CD8-positive, alpha-beta memory T cell (primary cell): ENCODE results near the gene ZBTB21. TPM values are rescaled to one million over a fixed set of nuclear protein-coding genes. Genes with fewer than 3 reads are reported as not detected.
A peak's percentile ranks its signal among the peaks of the same experiment; 100 is the strongest.

Experiments
- CTCF ChIA-PET: fragments of 350-600 bp; sonication (Branson Sonifier 250); formaldehyde crosslinking; loops from one replicate; lab custom pipeline; 2021; ENCODE audit warnings: antibody characterized with exemption; lab: Charles Lee
- POLR2A ChIA-PET: fragments of 350-600 bp; sonication (Branson Sonifier 250); formaldehyde crosslinking; loops from one replicate; lab custom pipeline; 2021; ENCODE audit warnings: antibody characterized with exemption; lab: Charles Lee
- DNase-seq, 5 donors: peaks; one replicate each; pipeline versions ENCODE4 v3.0.0 to v3.0.0-alpha.2; 2020 to 2022; ENCODE audit warnings: mixed read lengths in 1 of 5
- H3K27ac ChIP-seq: one replicate; pipeline ENCODE4 v1.7.0; 2013; ENCODE audit warnings: low read depth, mild to moderate bottlenecking, low read length, moderate library complexity
- H3K27me3 ChIP-seq: 2 replicates; pipeline ENCODE4 v1.7.0; 2013; ENCODE audit warnings: low read length, mild to moderate bottlenecking; ENCODE audit not compliant: insufficient read depth, poor library complexity, severe bottlenecking
- H3K36me3 ChIP-seq: 2 replicates; pipeline ENCODE4 v1.7.0; 2013; ENCODE audit warnings: mild to moderate bottlenecking, low read length, moderate library complexity; ENCODE audit not compliant: insufficient read depth
- H3K4me1 ChIP-seq: 2 replicates; pipeline ENCODE4 v1.7.0; 2013; ENCODE audit warnings: mild to moderate bottlenecking, low read length, moderate library complexity; ENCODE audit not compliant: insufficient read depth
- H3K4me3 ChIP-seq: 2 replicates; pipeline ENCODE4 v1.7.0; 2013; ENCODE audit warnings: mild to moderate bottlenecking, low read length
- H3K9me3 ChIP-seq: 2 replicates; pipeline ENCODE4 v1.7.0; 2013; ENCODE audit warnings: mild to moderate bottlenecking, low read length
- H3K27ac Mint-ChIP-seq, 8 donors: one replicate each; pipeline ENCODE4 v1.8.0; 2020 to 2021; ENCODE audit warnings: mixed read lengths in 8 of 8, mild to moderate bottlenecking in 6 of 8, inconsistent platforms in 3 of 8, moderate library complexity in 3 of 8
- H3K27me3 Mint-ChIP-seq, 2 donors: one replicate each; pipeline ENCODE4 v1.8.0; 2020 to 2021; ENCODE audit warnings: mixed read lengths in 2 of 2, mild to moderate bottlenecking in 1 of 2, moderate library complexity in 1 of 2
- H3K36me3 Mint-ChIP-seq, 3 donors: one replicate each; pipeline ENCODE4 v1.8.0; 2020 to 2021; ENCODE audit warnings: mixed read lengths in 3 of 3, inconsistent platforms in 1 of 3, mild to moderate bottlenecking in 1 of 3
- H3K4me1 Mint-ChIP-seq, 3 donors: one replicate each; pipeline ENCODE4 v1.8.0; 2020 to 2021; ENCODE audit warnings: mixed read lengths in 3 of 3, inconsistent platforms in 1 of 3, mild to moderate bottlenecking in 1 of 3
- H3K4me3 Mint-ChIP-seq, 7 donors: one replicate each; pipeline ENCODE4 v1.8.0; 2020 to 2021; ENCODE audit warnings: mixed read lengths in 7 of 7, mild to moderate bottlenecking in 6 of 7, moderate library complexity in 4 of 7, inconsistent platforms in 2 of 7
- H3K9me3 Mint-ChIP-seq, 5 donors: one replicate each; pipeline ENCODE4 v1.8.0; 2020 to 2022; ENCODE audit warnings: mixed read lengths in 5 of 5, mild to moderate bottlenecking in 3 of 5, moderate library complexity in 2 of 5, inconsistent platforms in 1 of 5
- polyA plus RNA-seq: library from polyadenylated mRNA; unstranded; fragments of 300-500 nt; fragmentation: Illumina TruSeq; gene quantifications from one replicate; pipeline ENCODE4 v1.2.3, GENCODE V29; 2021
- total RNA-seq, 2 experiments: library from RNA; stranded (reverse); gene quantifications; one replicate each; pipeline ENCODE4 v1.2.3, GENCODE V29; 2021

The ZBTB21 gene
- total and polyA plus RNA-seq, 3 experiments from 2014 or later: 5.9 to 43.6 (median 39.0) TPM

GRCh38 chr21:42022906-42023305, 12.7 kb upstream of the ZBTB21 start:
- Mint-ChIP-seq H3K27me3 (peaks cover 7 to 14% of the 10 kb centered on the region in 2 donors), H3K4me1 (no peaks in the 10 kb centered on the region), H3K9me3 (no peaks in the 10 kb centered on the region), H3K4me3 (no peak overlapping the region), H3K36me3 (peaks cover 0 to 3% (median 0%) of the 10 kb centered on the region in 3 donors), H3K27ac (no peak overlapping the region)
- Histone ChIP-seq H3K9me3 (no peaks in the 10 kb centered on the region), H3K36me3 (no peaks in the 10 kb centered on the region), H3K27me3 (no peaks in the 10 kb centered on the region), H3K4me1 (no peaks in the 10 kb centered on the region), H3K27ac (no peak overlapping the region), H3K4me3 (no peak overlapping the region)
- ChIA-PET POLR2A (no interaction called here), CTCF (no interaction called here)
- DNase-seq: no peak

DNA sequence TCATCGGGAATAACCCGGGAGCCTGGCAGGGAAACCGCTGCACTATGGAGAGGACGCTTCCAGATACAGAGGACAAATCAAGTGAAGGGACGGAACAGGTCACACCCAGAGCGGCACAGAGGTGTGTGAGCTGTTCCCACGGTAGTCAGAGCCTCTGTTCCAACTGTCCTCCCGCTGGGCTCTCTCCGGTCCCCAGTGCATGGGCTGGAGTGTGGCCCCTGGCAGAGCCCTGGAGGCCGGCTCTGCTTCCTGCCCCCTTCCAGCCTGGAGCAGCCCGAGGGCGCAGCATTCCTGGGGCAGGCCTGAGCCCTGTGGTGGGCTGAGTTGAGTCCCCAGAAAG, 11.9 kb upstream of the ZBTB21 start:
- no peaks in the 10 kb centered on the region for H3K4me1 ChIP-seq
- no peaks in the 10 kb centered on the region for H3K36me3 ChIP-seq
- ChIA-PET POLR2A (no interaction called here), CTCF (no interaction called here)
- H3K4me3 ChIP-seq: no peak overlapping the region
- DNase-seq: no peak
- Mint-ChIP-seq H3K4me1 (no peaks in the 10 kb centered on the region), H3K36me3 (peaks cover 0 to 3% (median 0%) of the 10 kb centered on the region in 3 donors), H3K27me3 (peaks cover 7 to 14% of the 10 kb centered on the region in 2 donors), H3K4me3 (no peak overlapping the region), H3K27ac (no peak overlapping the region), H3K9me3 (no peaks in the 10 kb centered on the region)
- no peak overlapping the region for H3K27ac ChIP-seq
- H3K27me3 ChIP-seq: no peaks in the 10 kb centered on the region
- H3K9me3 ChIP-seq: no peaks in the 10 kb centered on the region

DNA sequence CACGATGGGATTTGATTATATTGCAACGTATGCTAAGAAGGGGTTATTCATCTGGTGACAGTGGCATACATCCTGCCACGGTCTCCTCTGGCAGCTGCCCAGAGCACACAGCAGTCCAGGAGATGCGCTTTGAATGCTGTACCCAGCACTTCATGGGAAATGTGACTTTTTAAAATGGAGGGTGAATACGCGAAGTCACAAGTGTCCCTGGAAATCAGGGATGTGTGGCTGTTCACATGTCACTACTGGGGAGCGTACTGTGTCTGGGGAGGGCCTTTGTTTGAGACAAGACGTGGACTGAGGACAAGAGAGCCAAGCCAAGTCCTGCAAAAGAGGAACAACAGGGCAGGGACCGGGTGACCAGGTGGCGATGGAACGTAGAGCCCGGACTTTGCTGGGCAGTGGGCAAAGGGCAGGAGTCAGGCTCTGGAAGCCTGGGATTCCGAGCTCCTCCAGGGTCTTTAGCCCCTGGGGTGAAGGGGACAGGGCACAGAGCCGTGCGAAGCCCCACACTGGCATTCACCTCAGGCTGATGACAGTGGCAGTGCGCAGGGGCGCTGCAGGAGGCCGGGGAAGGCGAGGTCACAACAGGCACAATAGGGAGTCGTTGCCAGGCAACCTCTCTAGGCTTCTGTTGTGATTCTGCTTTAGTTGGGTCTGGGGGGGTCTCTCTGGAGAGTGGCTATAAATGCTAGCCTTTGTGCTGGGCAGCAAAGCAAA, 11.4 kb upstream of the ZBTB21 start:
- no peak overlapping the region for H3K27ac ChIP-seq
- no peaks in the 10 kb centered on the region for H3K9me3 ChIP-seq
- H3K27me3 ChIP-seq: no peaks in the 10 kb centered on the region
- H3K4me3 Mint-ChIP-seq: no peak overlapping the region
- H3K9me3 Mint-ChIP-seq: no peaks in the 10 kb centered on the region
- H3K36me3 Mint-ChIP-seq: peaks cover 0 to 3% (median 0%) of the 10 kb centered on the region in 3 donors
- H3K4me1 ChIP-seq: no peaks in the 10 kb centered on the region
- H3K4me1 Mint-ChIP-seq: no peaks in the 10 kb centered on the region
- CTCF ChIA-PET: no interaction called here
- no peaks in the 10 kb centered on the region for H3K36me3 ChIP-seq
- H3K4me3 ChIP-seq: no peak overlapping the region
- DNase-seq: no peak
- peaks cover 7 to 14% of the 10 kb centered on the region in 2 donors for H3K27me3 Mint-ChIP-seq
- no peak overlapping the region for H3K27ac Mint-ChIP-seq
- POLR2A ChIA-PET: no interaction called here

- Mint-ChIP-seq H3K9me3 (no peaks in the 10 kb centered on the region), H3K4me1 (no peaks in the 10 kb centered on the region), H3K27ac (no peak overlapping the region), H3K4me3 (no peak overlapping the region), H3K27me3 (peaks cover 5 to 14% of the 10 kb centered on the region in 2 donors), H3K36me3 (peaks cover 0 to 6% (median 3%) of the 10 kb centered on the region in 3 donors)
- CTCF ChIA-PET: no interaction called here
- Histone ChIP-seq H3K36me3 (no peaks in the 10 kb centered on the region), H3K4me1 (no peaks in the 10 kb centered on the region), H3K27me3 (no peaks in the 10 kb centered on the region), H3K9me3 (no peaks in the 10 kb centered on the region), H3K27ac (no peak overlapping the region), H3K4me3 (no peak overlapping the region)
- POLR2A ChIA-PET: no interaction called here
- DNase-seq: no peak
These were observed 9.5 kb upstream of the ZBTB21 start for GRCh38 chr21:42019706-42020105.

- no peak overlapping the region for H3K4me3 Mint-ChIP-seq
- H3K9me3 Mint-ChIP-seq: no peaks in the 10 kb centered on the region
- CTCF ChIA-PET: no interaction called here
- no peaks in the 10 kb centered on the region for H3K9me3 ChIP-seq
- H3K36me3 Mint-ChIP-seq: peaks cover 0 to 7% (median 3%) of the 10 kb centered on the region in 3 donors
- H3K27ac Mint-ChIP-seq: no peak overlapping the region
- peaks cover 5 to 14% of the 10 kb centered on the region in 2 donors for H3K27me3 Mint-ChIP-seq
- DNase-seq: no peak
- H3K27me3 ChIP-seq: no peaks in the 10 kb centered on the region
- H3K4me3 ChIP-seq: no peak overlapping the region
- H3K27ac ChIP-seq: no peak overlapping the region
- H3K4me1 Mint-ChIP-seq: no peaks in the 10 kb centered on the region
- POLR2A ChIA-PET: no interaction called here
- no peaks in the 10 kb centered on the region for H3K36me3 ChIP-seq
- H3K4me1 ChIP-seq: no peaks in the 10 kb centered on the region
These were observed 9.0 kb upstream of the ZBTB21 start for GRCh38 chr21:42019101-42019605.

DNA sequence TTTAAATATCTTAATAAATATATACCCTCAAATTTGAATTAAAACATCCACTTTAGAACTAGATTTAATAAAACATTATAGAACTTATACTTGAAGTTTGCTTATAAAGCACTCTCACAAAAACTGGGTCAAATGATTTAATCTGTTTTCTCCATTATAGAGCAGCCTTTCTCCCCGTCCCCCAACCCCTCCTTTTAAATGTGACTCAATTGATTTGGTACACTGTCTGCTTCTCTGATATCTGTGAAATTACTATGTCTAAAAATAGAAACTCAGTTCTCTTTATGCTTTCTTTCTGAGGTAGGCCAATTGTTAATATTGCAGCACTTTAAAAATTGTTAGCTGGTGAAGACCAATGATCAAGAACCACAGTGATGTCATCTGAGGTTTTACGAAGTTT, 6.9 kb upstream of the ZBTB21 start:
- ChIA-PET POLR2A (interaction anchor here (1.1 kb wide), 1 partner anchor 45 kb away, joined by 3 read pairs; no protein-coding TSS in a partner anchor), CTCF (no interaction called here)
- Mint-ChIP-seq H3K4me1 (no peaks in the 10 kb centered on the region), H3K36me3 (peaks cover 0 to 7% (median 3%) of the 10 kb centered on the region in 3 donors), H3K9me3 (no peaks in the 10 kb centered on the region), H3K27me3 (peaks cover 7 to 14% of the 10 kb centered on the region in 2 donors), H3K27ac (no peak overlapping the region), H3K4me3 (no peak overlapping the region)
- no peak for DNase-seq
- Histone ChIP-seq H3K36me3 (no peaks in the 10 kb centered on the region), H3K9me3 (no peaks in the 10 kb centered on the region), H3K27me3 (no peaks in the 10 kb centered on the region), H3K4me1 (no peaks in the 10 kb centered on the region), H3K4me3 (no peak overlapping the region), H3K27ac (no peak overlapping the region)

GRCh38 chr21:42016364-42016985, 6.3 kb upstream of the ZBTB21 start:
- no peaks in the 10 kb centered on the region for H3K9me3 Mint-ChIP-seq
- no peaks in the 10 kb centered on the region for H3K27me3 ChIP-seq
- ChIA-PET POLR2A (interaction anchor here (1.1 kb wide), 1 partner anchor 45 kb away, joined by 3 read pairs; no protein-coding TSS in a partner anchor), CTCF (no interaction called here)
- H3K27me3 Mint-ChIP-seq: peaks cover 7 to 14% of the 10 kb centered on the region in 2 donors
- no peak overlapping the region for H3K4me3 Mint-ChIP-seq
- no peaks in the 10 kb centered on the region for H3K4me1 Mint-ChIP-seq
- H3K36me3 Mint-ChIP-seq: peaks cover 0 to 7% (median 3%) of the 10 kb centered on the region in 3 donors
- no peaks in the 10 kb centered on the region for H3K4me1 ChIP-seq
- H3K4me3 ChIP-seq: no peak overlapping the region
- H3K36me3 ChIP-seq: no peaks in the 10 kb centered on the region
- no peak for DNase-seq
- no peak overlapping the region for H3K27ac ChIP-seq
- H3K9me3 ChIP-seq: no peaks in the 10 kb centered on the region
- no peak overlapping the region for H3K27ac Mint-ChIP-seq

DNA sequence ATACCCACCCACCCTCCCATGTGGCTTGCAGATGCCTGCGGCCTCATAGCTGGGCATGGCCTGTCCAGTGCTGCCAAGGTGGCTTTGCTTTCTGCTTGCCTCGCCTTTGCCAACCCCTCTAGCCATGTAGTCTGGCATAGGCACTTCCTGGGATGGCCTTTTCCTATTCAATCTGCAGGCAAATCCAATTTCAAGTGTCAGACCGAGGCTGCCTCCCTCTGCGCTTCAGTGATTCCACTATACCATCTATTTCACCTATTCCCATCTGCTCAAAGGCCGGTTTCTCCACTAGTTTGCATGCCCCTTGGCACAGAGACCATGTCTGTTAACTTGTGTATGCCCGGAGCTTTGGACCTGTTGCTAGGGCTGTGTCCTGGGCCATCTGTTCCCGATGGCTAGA, 3.8 kb upstream of the ZBTB21 start:
- no peaks in the 10 kb centered on the region for H3K27me3 ChIP-seq
- H3K27me3 Mint-ChIP-seq: peaks cover 4 to 6% of the 10 kb centered on the region in 2 donors
- H3K4me1 Mint-ChIP-seq: peaks cover 2 to 9% (median 4%) of the 10 kb centered on the region in 3 donors
- H3K27ac ChIP-seq: no peak overlapping the region
- peak overlapping the region in 2 of 8 donors; percentile 29 to 92 for H3K27ac Mint-ChIP-seq
- H3K36me3 Mint-ChIP-seq: peaks cover 3 to 7% (median 4%) of the 10 kb centered on the region in 3 donors
- H3K36me3 ChIP-seq: no peaks in the 10 kb centered on the region
- no peaks in the 10 kb centered on the region for H3K9me3 Mint-ChIP-seq
- peaks cover 4% of the 10 kb centered on the region for H3K4me1 ChIP-seq
- ChIA-PET POLR2A (no interaction called here), CTCF (interaction anchor here (3.7 kb wide), 1 partner anchor 103 kb away, joined by 10 read pairs; no protein-coding TSS in a partner anchor)
- no peak for DNase-seq
- H3K4me3 Mint-ChIP-seq: peak overlapping the region in 2 of 7 donors; percentile 37 to 91
- H3K4me3 ChIP-seq: no peak overlapping the region
- H3K9me3 ChIP-seq: no peaks in the 10 kb centered on the region
